Activated CD4-positive, alpha-beta T cell treated with anti-CD3 and anti-CD28 coated beads, Interleukin-2, amount 10 ng/mL, durations not matched to agents 24 days and 14 days (primary cell): ENCODE results near the gene C3orf18. TPM values are rescaled to one million over a fixed set of nuclear protein-coding genes. Genes with fewer than 3 reads are reported as not detected.
A peak's percentile ranks its signal among the peaks of the same experiment; 100 is the strongest.

Experiments used
- DNase-seq: peaks from one replicate; pipeline ENCODE4 v3.0.0; 2022
- H3K27ac Mint-ChIP-seq: one replicate; pipeline ENCODE4 v1.8.0; 2022; ENCODE audit warnings: mild to moderate bottlenecking, mixed read lengths
- H3K27me3 Mint-ChIP-seq: one replicate; pipeline ENCODE4 v1.8.0; 2022; ENCODE audit warnings: mixed read lengths
- H3K36me3 Mint-ChIP-seq: one replicate; pipeline ENCODE4 v1.8.0; 2022; ENCODE audit warnings: low read depth, mild to moderate bottlenecking, mixed read lengths
- H3K4me1 Mint-ChIP-seq: one replicate; pipeline ENCODE4 v1.8.0; 2021; ENCODE audit warnings: mixed read lengths
- H3K4me3 Mint-ChIP-seq: one replicate; pipeline ENCODE4 v1.8.0; 2022; ENCODE audit warnings: mild to moderate bottlenecking, moderate library complexity, mixed read lengths
- H3K9me3 Mint-ChIP-seq: one replicate; pipeline ENCODE4 v1.8.0; 2021; ENCODE audit warnings: mixed read lengths
- intact Hi-C: fragments of 100-400 bp; cut with micrococcal nuclease; formaldehyde crosslinking; loops from one replicate; pipeline ENCODE4 v1.15.1; 2023
- total RNA-seq: library from RNA; stranded (reverse); gene quantifications from 2 replicates; pipeline ENCODE4 v1.2.3, GENCODE V29; 2022

The C3orf18 gene
- total RNA-seq, 1 donor from 2014 or later = 32.6 TPM

GRCh38 chr3:50567011-50567385 is 549 bp downstream of the C3orf18 start:
- peak overlapping the region; percentile 98 for H3K4me3 Mint-ChIP-seq
- no peaks in the 10 kb centered on the region for H3K27me3 Mint-ChIP-seq
- H3K9me3 Mint-ChIP-seq = no peaks in the 10 kb centered on the region
- DNase-seq = no peak
- H3K36me3 Mint-ChIP-seq = peaks cover 36% of the 10 kb centered on the region
- peaks cover 54% of the 10 kb centered on the region for H3K4me1 Mint-ChIP-seq
- intact Hi-C loops = loop anchor here (5.0 kb wide), 3 partner anchors 230 to 805 kb away; partner anchors contain the start of gene GNAI2
- H3K27ac Mint-ChIP-seq = peak overlapping the region; percentile 71

- peaks cover 27% of the 10 kb centered on the region for H3K36me3 Mint-ChIP-seq
- H3K4me3 Mint-ChIP-seq = no peak overlapping the region
- no peaks in the 10 kb centered on the region for H3K9me3 Mint-ChIP-seq
- H3K27ac Mint-ChIP-seq = peak overlapping the region; percentile 56
- no peak for DNase-seq
- H3K27me3 Mint-ChIP-seq = no peaks in the 10 kb centered on the region
- H3K4me1 Mint-ChIP-seq = peaks cover 33% of the 10 kb centered on the region
- intact Hi-C loops = no loop called here
Measured at GRCh38 chr3:50564321-50564720, 3.2 kb downstream of the C3orf18 start.

- no peak for DNase-seq
- intact Hi-C loops = no loop called here
- H3K4me1 Mint-ChIP-seq = peaks cover 33% of the 10 kb centered on the region
- no peaks in the 10 kb centered on the region for H3K9me3 Mint-ChIP-seq
- H3K27me3 Mint-ChIP-seq = no peaks in the 10 kb centered on the region
- peaks cover 30% of the 10 kb centered on the region for H3K36me3 Mint-ChIP-seq
- no peak overlapping the region for H3K4me3 Mint-ChIP-seq
- no peak overlapping the region for H3K27ac Mint-ChIP-seq
Measured at GRCh38 chr3:50563867-50564266, 3.7 kb downstream of the C3orf18 start.

- Mint-ChIP-seq H3K4me3 (no peak overlapping the region), H3K27ac (no peak overlapping the region), H3K4me1 (peaks cover 31% of the 10 kb centered on the region), H3K36me3 (peaks cover 30% of the 10 kb centered on the region), H3K9me3 (no peaks in the 10 kb centered on the region), H3K27me3 (no peaks in the 10 kb centered on the region)
- intact Hi-C loops = no loop called here
- DNase-seq = no peak
Measured at GRCh38 chr3:50562861-50563260, 4.7 kb downstream of the C3orf18 start.

GRCh38 chr3:50559702-50560101 is 7.8 kb downstream of the C3orf18 start:
- H3K4me3 Mint-ChIP-seq = no peak overlapping the region
- H3K9me3 Mint-ChIP-seq = no peaks in the 10 kb centered on the region
- no peak for DNase-seq
- H3K27me3 Mint-ChIP-seq = no peaks in the 10 kb centered on the region
- peaks cover 23% of the 10 kb centered on the region for H3K36me3 Mint-ChIP-seq
- no peak overlapping the region for H3K27ac Mint-ChIP-seq
- intact Hi-C loops = no loop called here
- peaks cover 16% of the 10 kb centered on the region for H3K4me1 Mint-ChIP-seq

GRCh38 chr3:50557915-50558314 is 9.6 kb downstream of the C3orf18 start:
- DNase-seq = no peak
- H3K9me3 Mint-ChIP-seq = no peaks in the 10 kb centered on the region
- peaks cover 2% of the 10 kb centered on the region for H3K27me3 Mint-ChIP-seq
- peaks cover 16% of the 10 kb centered on the region for H3K36me3 Mint-ChIP-seq
- H3K27ac Mint-ChIP-seq = no peak overlapping the region
- intact Hi-C loops = no loop called here
- H3K4me1 Mint-ChIP-seq = peaks cover 9% of the 10 kb centered on the region
- no peak overlapping the region for H3K4me3 Mint-ChIP-seq

GRCh38 chr3:50557106-50557505 is 10.4 kb downstream of the C3orf18 start:
- peaks cover 16% of the 10 kb centered on the region for H3K36me3 Mint-ChIP-seq
- intact Hi-C loops = no loop called here

GRCh38 chr3:50554553-50554952 is 13.0 kb downstream of the C3orf18 start:
- H3K27ac Mint-ChIP-seq = no peak overlapping the region
- H3K4me1 Mint-ChIP-seq = peaks cover 12% of the 10 kb centered on the region
- peaks cover 2% of the 10 kb centered on the region for H3K27me3 Mint-ChIP-seq
- DNase-seq = peak; percentile 67
- no peaks in the 10 kb centered on the region for H3K9me3 Mint-ChIP-seq
- intact Hi-C loops = no loop called here
- peaks cover 7% of the 10 kb centered on the region for H3K36me3 Mint-ChIP-seq
- H3K4me3 Mint-ChIP-seq = no peak overlapping the region

More at GRCh38 chr3:50557106-50557505, 10.4 kb downstream of the C3orf18 start:
- Mint-ChIP-seq H3K4me3 (no peak overlapping the region), H3K27ac (no peak overlapping the region), H3K4me1 (peaks cover 12% of the 10 kb centered on the region), H3K9me3 (no peaks in the 10 kb centered on the region), H3K27me3 (peaks cover 2% of the 10 kb centered on the region)
- DNase-seq = no peak

GRCh38 chr3:50552598-50552997 is 14.9 kb downstream of the C3orf18 start:
- Mint-ChIP-seq H3K36me3 (peaks cover under 1% of the 10 kb centered on the region), H3K27me3 (peaks cover 2% of the 10 kb centered on the region), H3K4me3 (no peak overlapping the region), H3K9me3 (no peaks in the 10 kb centered on the region), H3K27ac (no peak overlapping the region), H3K4me1 (peaks cover 12% of the 10 kb centered on the region)
- intact Hi-C loops = no loop called here
- DNase-seq = no peak

GRCh38 chr3:50551681-50552435 is 15.7 kb downstream of the C3orf18 start:
- no peaks in the 10 kb centered on the region for H3K9me3 Mint-ChIP-seq
- H3K27me3 Mint-ChIP-seq = peaks cover 2% of the 10 kb centered on the region
- no peaks in the 10 kb centered on the region for H3K36me3 Mint-ChIP-seq
- no peak overlapping the region for H3K4me3 Mint-ChIP-seq
- DNase-seq = no peak
- intact Hi-C loops = loop anchor here (2.0 kb wide), 1 partner anchor 33 kb away; no protein-coding TSS in a partner anchor
- peaks cover 12% of the 10 kb centered on the region for H3K4me1 Mint-ChIP-seq
- no peak overlapping the region for H3K27ac Mint-ChIP-seq

- H3K9me3 Mint-ChIP-seq = no peaks in the 10 kb centered on the region
- no peak overlapping the region for H3K27ac Mint-ChIP-seq
- peaks cover 12% of the 10 kb centered on the region for H3K4me1 Mint-ChIP-seq
- peaks cover 2% of the 10 kb centered on the region for H3K27me3 Mint-ChIP-seq
- intact Hi-C loops = loop anchor here (2.0 kb wide), 1 partner anchor 32 kb away; no protein-coding TSS in a partner anchor
- H3K4me3 Mint-ChIP-seq = no peak overlapping the region
- no peak for DNase-seq
- no peaks in the 10 kb centered on the region for H3K36me3 Mint-ChIP-seq
Measured at GRCh38 chr3:50551054-50551659, 16.4 kb downstream of the C3orf18 start.

- Mint-ChIP-seq H3K27ac (no peak overlapping the region), H3K9me3 (no peaks in the 10 kb centered on the region), H3K36me3 (no peaks in the 10 kb centered on the region), H3K4me1 (peaks cover 12% of the 10 kb centered on the region), H3K4me3 (no peak overlapping the region), H3K27me3 (peaks cover 2% of the 10 kb centered on the region)
- intact Hi-C loops = loop anchor here (2.0 kb wide), 1 partner anchor 31 kb away; no protein-coding TSS in a partner anchor
- DNase-seq = peak; percentile 90
Measured at GRCh38 chr3:50550079-50550736, 17.3 kb downstream of the C3orf18 start.

GRCh38 chr3:50549226-50549625 is 18.3 kb downstream of the C3orf18 start:
- Mint-ChIP-seq H3K4me1 (peaks cover 5% of the 10 kb centered on the region), H3K9me3 (no peaks in the 10 kb centered on the region), H3K27me3 (peaks cover 3% of the 10 kb centered on the region), H3K27ac (peak overlapping the region; percentile 48), H3K36me3 (no peaks in the 10 kb centered on the region), H3K4me3 (no peak overlapping the region)
- intact Hi-C loops = no loop called here
- DNase-seq = no peak

- Mint-ChIP-seq H3K27ac (no peak overlapping the region), H3K27me3 (peaks cover 10% of the 10 kb centered on the region), H3K36me3 (no peaks in the 10 kb centered on the region), H3K4me1 (no peaks in the 10 kb centered on the region), H3K4me3 (no peak overlapping the region), H3K9me3 (no peaks in the 10 kb centered on the region)
- intact Hi-C loops = no loop called here
- DNase-seq = no peak
Measured at GRCh38 chr3:50545781-50546180, 21.8 kb downstream of the C3orf18 start.
